HFFc6 (cell line): ENCODE results near the gene COX14. TPM values are rescaled to one million over a fixed set of nuclear protein-coding genes. Genes with fewer than 3 reads are reported as not detected.
A peak's percentile ranks its signal among the peaks of the same experiment; 100 is the strongest.
"Not testable (repeated sequence)": the region's sequence is repeated elsewhere in the genome, so short reads cannot be mapped to it uniquely, and the experiment has no call there.

Experiments used
- DNase-seq: peaks from one replicate; pipeline ENCODE4 v3.0.0-alpha.2; 2018
- H3K27ac Mint-ChIP-seq: 2 replicates; pipeline ENCODE4 v1.8.0; 2020; ENCODE audit warnings: mild to moderate bottlenecking, mixed read lengths
- H3K27me3 Mint-ChIP-seq: 2 replicates; pipeline ENCODE4 v1.8.0; 2021; ENCODE audit warnings: mild to moderate bottlenecking, moderate library complexity, mixed read lengths; ENCODE audit not compliant: insufficient read depth
- H3K36me3 Mint-ChIP-seq: 2 replicates; pipeline ENCODE4 v1.8.0; 2021; ENCODE audit warnings: low read depth, mixed read lengths
- H3K4me1 Mint-ChIP-seq: 2 replicates; pipeline ENCODE4 v1.8.0; 2020; ENCODE audit warnings: low read depth, mixed read lengths
- H3K4me3 Mint-ChIP-seq: 2 replicates; pipeline ENCODE4 v1.8.0; 2020; ENCODE audit warnings: mild to moderate bottlenecking, moderate library complexity, mixed read lengths
- H3K9me3 Mint-ChIP-seq: 2 replicates; pipeline ENCODE4 v1.8.0; 2020; ENCODE audit warnings: mild to moderate bottlenecking, mixed read lengths
- CTCF ChIP-seq: fragments of 200-600 bp; sonication (generic); IDR thresholded peaks from 2 replicates; pipeline ENCODE4 v1.5.0; 2021; ENCODE audit warnings: antibody characterized with exemption, mild to moderate bottlenecking
- total RNA-seq, 6 experiments: library from RNA; stranded (reverse); fragmentation: NEBNext Ultra II Directional; extraction: Animal tissue kit (Norgen Biotek cat#: 25700); gene quantifications; 2 replicates in 1 of 6; 3 replicates in 5 of 6; pipeline ENCODE4 v1.2.3, GENCODE V29; 2021

COX14 gene
- total RNA-seq, 6 experiments from 2014 or later = 44.4 to 77.8 (median 53.4) TPM

GRCh38 chr12:50081096-50081808 is 30.8 kb upstream of the COX14 start:
- H3K9me3 Mint-ChIP-seq = no peaks in the 10 kb centered on the region
- no peaks in the 10 kb centered on the region for H3K36me3 Mint-ChIP-seq
- H3K4me1 Mint-ChIP-seq = peaks cover 14% of the 10 kb centered on the region
- TF ChIP-seq CTCF = no peak
- H3K4me3 Mint-ChIP-seq = no peak overlapping the region
- DNase-seq = no peak
- peaks cover 12% of the 10 kb centered on the region for H3K27me3 Mint-ChIP-seq
- H3K27ac Mint-ChIP-seq = no peak overlapping the region

DNA sequence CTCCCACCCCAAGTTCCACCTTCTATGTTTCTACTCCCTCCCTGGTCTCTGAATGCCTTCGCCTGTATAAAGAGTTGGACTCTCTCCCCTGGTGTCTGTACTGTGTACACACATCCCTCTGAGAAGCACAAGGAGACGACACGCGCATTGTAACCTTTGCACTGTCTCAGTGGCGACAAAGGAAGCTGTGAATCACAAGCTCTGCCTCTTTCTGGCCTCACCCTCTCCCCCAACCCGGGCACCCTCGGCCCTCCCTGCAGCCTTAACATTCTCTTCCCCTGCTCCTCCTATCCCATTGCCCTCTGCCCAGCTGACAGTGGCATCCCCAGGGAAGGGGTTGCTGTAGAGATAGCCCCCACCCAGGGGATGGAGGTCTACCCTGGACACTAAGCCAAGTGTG is 29.4 kb upstream of the COX14 start:
- no peak for DNase-seq
- Mint-ChIP-seq H3K4me1 (peaks cover 28% of the 10 kb centered on the region), H3K27ac (no peak overlapping the region), H3K9me3 (no peaks in the 10 kb centered on the region), H3K36me3 (peaks cover 7% of the 10 kb centered on the region), H3K27me3 (peaks cover 9% of the 10 kb centered on the region), H3K4me3 (no peak overlapping the region)
- no peak for TF ChIP-seq CTCF

DNA sequence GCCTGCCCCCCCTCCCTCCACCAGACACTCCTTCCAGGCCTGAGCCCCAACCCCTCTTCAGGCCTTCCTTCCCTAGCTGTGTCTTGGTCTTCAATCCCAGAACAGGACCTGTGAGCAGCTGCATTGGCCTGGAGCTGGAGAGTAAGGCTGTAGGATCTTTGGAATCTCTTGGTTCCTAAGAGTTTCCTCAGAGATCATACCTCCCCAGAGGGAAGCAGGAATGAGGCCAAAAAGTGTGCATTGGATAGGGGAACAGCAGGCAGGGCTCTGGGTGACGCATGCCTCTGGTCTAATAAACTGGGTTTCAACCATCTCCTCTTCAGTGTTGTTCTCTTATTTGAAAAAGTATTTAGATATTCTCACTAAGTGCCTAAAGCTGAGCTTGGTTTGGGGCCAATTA is 28.7 kb upstream of the COX14 start:
- H3K27ac Mint-ChIP-seq = peak overlapping the region; percentile 73
- H3K4me1 Mint-ChIP-seq = peaks cover 35% of the 10 kb centered on the region
- peak overlapping the region; percentile 83 for H3K4me3 Mint-ChIP-seq
- DNase-seq = peak; percentile 43
- H3K9me3 Mint-ChIP-seq = no peaks in the 10 kb centered on the region
- peaks cover 9% of the 10 kb centered on the region for H3K27me3 Mint-ChIP-seq
- H3K36me3 Mint-ChIP-seq = peaks cover 7% of the 10 kb centered on the region
- no peak for TF ChIP-seq CTCF

- not testable (repeated sequence) for H3K27me3 Mint-ChIP-seq, DNase-seq, H3K9me3 Mint-ChIP-seq
- H3K4me3 Mint-ChIP-seq = peak overlapping the region; percentile 92
- H3K4me1 Mint-ChIP-seq = peaks cover 45% of the 10 kb centered on the region
- H3K27ac Mint-ChIP-seq = peak overlapping the region; percentile 95
- peaks cover 15% of the 10 kb centered on the region for H3K36me3 Mint-ChIP-seq
Observed at GRCh38 chr12:50084409-50084774, 27.6 kb upstream of the COX14 start.

DNA sequence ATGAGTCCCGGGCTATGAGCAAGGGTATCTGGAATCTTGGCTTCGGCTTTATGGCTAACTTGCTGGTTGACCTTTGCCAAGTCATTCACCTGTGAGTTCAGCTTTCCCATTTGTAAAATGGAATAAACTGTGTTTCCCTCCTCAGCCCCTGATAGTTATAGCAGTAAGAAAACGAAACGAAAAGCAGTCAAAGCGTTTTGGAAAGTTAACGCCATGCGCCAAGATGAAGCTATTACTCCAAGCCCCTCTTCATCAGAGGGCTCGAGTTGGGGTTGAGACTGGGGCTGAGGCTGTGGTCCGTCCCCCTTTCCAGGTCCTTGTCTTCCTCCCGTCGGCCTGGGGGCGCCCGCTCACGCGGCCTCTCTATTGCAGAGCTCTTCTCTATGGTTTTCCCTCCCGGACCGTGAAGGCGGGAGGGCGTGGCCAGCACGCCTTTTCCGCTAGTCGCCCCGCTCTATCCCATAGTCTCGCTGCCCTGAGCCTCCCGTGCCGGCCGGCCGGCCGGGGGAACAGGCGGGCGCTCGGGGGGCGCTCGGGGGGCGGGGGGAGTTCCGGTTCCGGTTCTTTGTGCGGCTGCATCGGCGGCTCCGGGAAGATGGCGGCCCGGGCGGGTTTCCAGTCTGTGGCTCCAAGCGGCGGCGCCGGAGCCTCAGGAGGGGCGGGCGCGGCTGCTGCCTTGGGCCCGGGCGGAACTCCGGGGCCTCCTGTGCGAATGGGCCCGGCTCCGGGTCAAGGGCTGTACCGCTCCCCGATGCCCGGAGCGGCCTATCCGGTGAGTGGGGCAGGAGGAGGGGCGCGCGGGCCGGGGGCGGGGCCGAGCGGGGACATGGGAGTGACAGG is 27.0 kb upstream of the COX14 start, which contains the start of gene SMARCD1:
TSS of gene SMARCD1 (plus strand) at position 568 of the 840 bp plus-strand sequence. CDS start at position 596, 28 bp downstream.
- Mint-ChIP-seq H3K36me3 (peaks cover 15% of the 10 kb centered on the region), H3K9me3 (no peaks in the 10 kb centered on the region), H3K4me1 (peaks cover 49% of the 10 kb centered on the region), H3K27ac (peak within 1 kb of the TSS; percentile 95), H3K27me3 (no peaks in the 10 kb centered on the region; the same call in 1 of the 2 replicates), H3K4me3 (peak within 1 kb of the TSS; percentile 92)
- DNase-seq = peak; percentile 83
- TF ChIP-seq CTCF = peak; percentile 53

DNA sequence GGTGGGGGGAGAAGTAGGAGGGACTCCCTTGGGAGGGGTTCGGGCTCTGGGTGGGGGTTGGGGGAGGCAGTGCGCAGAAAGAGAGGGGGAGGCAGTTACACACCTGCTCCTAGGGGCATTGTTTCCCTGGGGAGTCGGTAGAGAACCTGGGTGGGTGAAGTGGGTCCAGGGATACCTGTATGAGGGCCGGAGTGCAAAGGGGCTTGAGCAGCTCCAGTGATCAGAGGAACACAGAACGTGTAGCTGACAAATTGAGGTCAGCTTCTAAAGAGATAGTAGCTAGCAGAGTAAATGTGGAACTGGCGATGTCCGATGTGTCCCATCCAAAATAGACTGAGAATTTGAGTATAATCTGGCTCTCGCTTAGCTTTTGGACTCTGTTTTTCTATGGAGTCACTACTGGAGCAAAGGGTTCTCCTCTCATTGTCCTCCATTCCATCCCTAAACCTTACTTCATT is 26.4 kb upstream of the COX14 start:
- TF ChIP-seq CTCF = no peak
- peaks cover 15% of the 10 kb centered on the region for H3K36me3 Mint-ChIP-seq
- H3K4me3 Mint-ChIP-seq = peak overlapping the region; percentile 92
- no peak for DNase-seq
- H3K9me3 Mint-ChIP-seq = no peaks in the 10 kb centered on the region
- no peaks in the 10 kb centered on the region; the same call in 1 of the 2 replicates for H3K27me3 Mint-ChIP-seq
- H3K4me1 Mint-ChIP-seq = peaks cover 50% of the 10 kb centered on the region
- peak overlapping the region; percentile 76 for H3K27ac Mint-ChIP-seq
